Adrenal gland (tissue), 12 donors: ENCODE measurements around the gene SKOR2. TPM values are rescaled to one million over a fixed set of nuclear protein-coding genes. Genes with fewer than 3 reads are reported as not detected.

ENCODE experiments used
- DNase-seq, 7 donors: peaks; one replicate each; pipeline ENCODE4 v3.0.0-alpha.2; 2019 to 2020
- H3K27ac ChIP-seq, 5 donors: fragments of 200-600 bp; sonication (generic) in 4 of 5; 1 replicate in 3 of 5; 2 replicates in 2 of 5; pipeline versions ENCODE4 v1.5.1 to v1.8.0; 2016 to 2020; ENCODE audit warnings: mild to moderate bottlenecking in 1 of 5
- H3K27me3 ChIP-seq: fragments of 200-600 bp; 2 replicates; pipeline ENCODE4 v1.8.0; 2021
- H3K36me3 ChIP-seq, 2 donors: fragments of 200-600 bp; replicated peaks in 1 of 2; 1 replicate in 1 of 2; 2 replicates in 1 of 2; pipeline versions ENCODE4 v1.5.1 to v1.8.0; 2018 to 2022
- H3K4me1 ChIP-seq, 2 donors: fragments of 200-600 bp; replicated peaks in 1 of 2; 1 replicate in 1 of 2; 2 replicates in 1 of 2; pipeline versions ENCODE4 v1.5.1 to v1.8.0; 2018 to 2021
- H3K4me3 ChIP-seq, 4 donors: fragments of 200-600 bp; sonication (generic) in 3 of 4; one replicate each; pipeline ENCODE4 v1.5.1; 2016 to 2018
- H3K9me3 ChIP-seq, 3 donors: fragments of 200-600 bp; sonication (generic) in 1 of 3; replicated peaks in 1 of 3; 1 replicate in 2 of 3; 2 replicates in 1 of 3; pipeline versions ENCODE4 v1.5.1 to v1.8.0; 2016 to 2021
- CTCF ChIP-seq, 6 experiments: fragments of 450-650 bp in 4 of 6; fragments of 200-600 bp in 2 of 6; sonication (generic) in 1 of 6; IDR thresholded peaks; 1 replicate in 5 of 6; 2 replicates in 1 of 6; pipeline versions ENCODE4 v1.5.1 to v1.8.0; 2016 to 2021; ENCODE audit warnings: antibody characterized with exemption in 6 of 6, mild to moderate bottlenecking in 2 of 6, moderate library complexity in 1 of 6
- POLR2A ChIP-seq, 2 donors: fragments of 450-650 bp; IDR thresholded peaks; one replicate each; pipeline ENCODE4 v1.6.1; 2017; ENCODE audit warnings: antibody characterized with exemption in 2 of 2, mild to moderate bottlenecking in 2 of 2, moderate library complexity in 1 of 2
- WGBS, 4 donors: extraction: QIAGEN DNeasy Blood & Tissue Kit in 2 of 4; methylation state at CpG; one replicate each; pipeline versions ENCODE4 v1.1.5 to v1.1.7; 2013 to 2017; 5-methylcytosine and 5-hydroxymethylcytosine counted together
- intact Hi-C, 2 donors: fragments of 100-400 bp; cut with DNase I; formaldehyde crosslinking; loops; one replicate each; pipeline versions ENCODE4 v1.14.1 to v1.15.0; 2022 to 2023
- polyA plus RNA-seq, 3 donors: library from polyadenylated mRNA; stranded (reverse); fragments of 200-250 nt in 2 of 3; fragments of 350-450 nt in 1 of 3; fragmentation: Illumina TruSeq in 1 of 3; extraction: RNeasy Lipid Tissue Mini Kit (QIAGEN cat#74804) in 1 of 3; gene quantifications; one replicate each; pipeline ENCODE4 v1.2.3, GENCODE V29; 2013 to 2014
- total RNA-seq, 9 donors: library from RNA; depleted of rRNA in 4 of 9; stranded (reverse); fragments of >200 nt in 4 of 9; fragments of 120-200 nt in 1 of 9; fragmentation: NEBNext Ultra II Directional in 1 of 9; extraction: Animal tissue kit (Norgen Biotek cat#: 25700) in 1 of 9; gene quantifications; one replicate each; pipeline versions ENCODE4 v1.1.0 to v1.2.4, GENCODE V29; 2013 to 2023
- donor health status: healthy with polysubstance abuse.
- donor health status: Bipolar disorder and iron deficiency.
- donor health status: DM: yes; HTN: yes; CAD: no.
- donor health status: DM: no; HTN: no; CAD: no.
- donor health status: DM: no; HTN: no; CAD: no.
- donor health status: DM: yes; HTN: yes; CAD: no.

SKOR2 gene
- total and polyA plus RNA-seq, 12 donors: not detected

- no peak for DNase-seq
- Histone ChIP-seq H3K4me1 (no peaks in the 10 kb centered on the region), H3K9me3 (no peaks in the 10 kb centered on the region), H3K4me3 (no peak overlapping the region), H3K36me3 (no peaks in the 10 kb centered on the region), H3K27me3 (no peaks in the 10 kb centered on the region), H3K27ac (no peak overlapping the region)
- TF ChIP-seq POLR2A (IDR thresholded peaks at IDR 0.05) (no peak), CTCF (IDR thresholded peaks at IDR 0.05) (no peak)
- intact Hi-C loops: no loop called here
- WGBS, 4 donors: 60 to 66% (median 62%) methylated on average over 6 of the region's 6 CpGs
These were observed 33.4 kb upstream of the SKOR2 start for GRCh38 chr18:47284721-47285395.

GRCh38 chr18:47283476-47283875, 32.0 kb upstream of the SKOR2 start:
- H3K9me3 ChIP-seq: no peaks in the 10 kb centered on the region
- no peak for TF ChIP-seq POLR2A (IDR thresholded peaks at IDR 0.05)
- TF ChIP-seq CTCF (IDR thresholded peaks at IDR 0.05): peak in 5 of 6 experiments; percentile 9 to 38 (median 22)
- H3K27me3 ChIP-seq: no peaks in the 10 kb centered on the region
- no peak overlapping the region for H3K4me3 ChIP-seq
- WGBS, 4 donors: 38 to 44% (median 38%) methylated on average over 5 of the region's 5 CpGs
- no peaks in the 10 kb centered on the region for H3K36me3 ChIP-seq
- intact Hi-C loops: no loop called here
- no peaks in the 10 kb centered on the region for H3K4me1 ChIP-seq
- no peak for DNase-seq
- no peak overlapping the region for H3K27ac ChIP-seq

GRCh38 chr18:47280121-47280520, 28.7 kb upstream of the SKOR2 start:
- Histone ChIP-seq H3K4me3 (no peak overlapping the region), H3K27me3 (no peaks in the 10 kb centered on the region), H3K27ac (no peak overlapping the region), H3K36me3 (no peaks in the 10 kb centered on the region), H3K4me1 (no peaks in the 10 kb centered on the region), H3K9me3 (no peaks in the 10 kb centered on the region)
- 31 to 54% (median 43%) methylated on average over 3 of the region's 3 CpGs for WGBS, 4 donors
- no peak for DNase-seq
- intact Hi-C loops: no loop called here
- no peak for TF ChIP-seq CTCF (IDR thresholded peaks at IDR 0.05)
- no peak for TF ChIP-seq POLR2A (IDR thresholded peaks at IDR 0.05)

GRCh38 chr18:47274961-47275360, 23.5 kb upstream of the SKOR2 start:
- no peak for DNase-seq
- no peaks in the 10 kb centered on the region for H3K9me3 ChIP-seq
- no peaks in the 10 kb centered on the region for H3K4me1 ChIP-seq
- TF ChIP-seq CTCF (IDR thresholded peaks at IDR 0.05) (no peak), POLR2A (IDR thresholded peaks at IDR 0.05) (no peak)
- no peak overlapping the region for H3K4me3 ChIP-seq
- H3K27ac ChIP-seq: no peak overlapping the region
- H3K36me3 ChIP-seq: no peaks in the 10 kb centered on the region
- intact Hi-C loops: no loop called here
- no peaks in the 10 kb centered on the region for H3K27me3 ChIP-seq
- 36 to 47% (median 40%) methylated on average over 9 of the region's 9 CpGs for WGBS, 4 donors
